Endothelial cell of umbilical vein (primary cell): ENCODE data around the gene SLF1. TPM values are rescaled to one million over a fixed set of nuclear protein-coding genes. Genes with fewer than 3 reads are reported as not detected.
"Not testable (repeated sequence)": the region's sequence is repeated elsewhere in the genome, so short reads cannot be mapped to it uniquely, and the experiment has no call there.

Experiments
- BruUV-seq: library from RNA; stranded (reverse); fragments of 400-500 nt; replicated peaks from 2 replicates; lab custom pipeline; 2021; lab: Mats Ljungman, UMichigan
- CTCF ChIA-PET: fragments of 300-600, 350-600 bp; sonication (Branson Sonifier 250); formaldehyde crosslinking; loops from one replicate; lab custom pipeline; 2021; ENCODE audit warnings: antibody characterized with exemption, inconsistent platforms; lab: Charles Lee
- POLR2A ChIA-PET: fragments of 300-600, 350-600 bp; sonication (Branson Sonifier 250); formaldehyde crosslinking; loops from one replicate; lab custom pipeline; 2021; ENCODE audit warnings: antibody characterized with exemption, inconsistent platforms; lab: Charles Lee
- DNase-seq: peaks from one replicate; pipeline ENCODE4 v3.0.0-alpha.2; 2011; ENCODE audit warnings: low read depth, low spot score
- FAIRE-seq: peaks from 2 replicates; lab custom pipeline; 2011; peaks lifted over from hg19 to GRCh38; lab: Jason Lieb, UNC
- H2AFZ ChIP-seq: 2 replicates; pipeline ENCODE4 v1.6.0; 2012; ENCODE audit warnings: low read depth, low read length, control low read depth, inconsistent platforms
- H3K27ac ChIP-seq: 2 replicates; pipeline ENCODE4 v1.5.1; 2011; ENCODE audit warnings: low read depth, mild to moderate bottlenecking, control low read depth, low read length, moderate library complexity; ENCODE audit not compliant: insufficient read depth
- H3K27me3 ChIP-seq, 2 experiments: 2 replicates each; pipeline versions ENCODE4 v1.6.0 to v1.6.1; 2011; ENCODE audit warnings: low read length in 2 of 2, mixed read lengths in 1 of 2; ENCODE audit not compliant: control insufficient read depth in 2 of 2, insufficient read depth in 2 of 2
- H3K36me3 ChIP-seq, 2 experiments: 2 replicates in 1 of 2; 3 replicates in 1 of 2; pipeline ENCODE4 v1.5.1; 2011; ENCODE audit warnings: low read length in 2 of 2, mild to moderate bottlenecking in 1 of 2, moderate library complexity in 1 of 2; ENCODE audit not compliant: control insufficient read depth in 2 of 2, insufficient read depth in 2 of 2; ENCODE audit errors: extremely low read depth in 1 of 2
- H3K4me1 ChIP-seq: 3 replicates; pipeline ENCODE4 v1.5.1; 2011; ENCODE audit warnings: mild to moderate bottlenecking, low read length; ENCODE audit not compliant: control insufficient read depth, insufficient read depth; ENCODE audit errors: extremely low read depth
- H3K4me2 ChIP-seq: 2 replicates; pipeline ENCODE4 v1.6.1; 2011; ENCODE audit warnings: low read length, control low read depth, mixed read lengths; ENCODE audit not compliant: insufficient read depth
- H3K4me3 ChIP-seq, 3 experiments: fragments of 200-600 bp in 1 of 3; sonication (generic), shearing (Covaris generic) in 1 of 3; replicated peaks in 1 of 3; 2 replicates each; pipeline ENCODE4 v1.5.1; 2011 to 2016; ENCODE audit warnings: control low read depth in 3 of 3, low read length in 3 of 3, mild to moderate bottlenecking in 2 of 3, inconsistent platforms in 1 of 3, low read depth in 1 of 3, moderate library complexity in 1 of 3; ENCODE audit not compliant: insufficient read depth in 1 of 3
- H3K79me2 ChIP-seq: 2 replicates; pipeline ENCODE4 v1.6.0; 2012; ENCODE audit warnings: low read length, inconsistent platforms; ENCODE audit not compliant: control insufficient read depth, insufficient read depth
- H3K9ac ChIP-seq: replicated peaks from 2 replicates; pipeline ENCODE3; 2011; ENCODE audit warnings: low read length, control low read depth; ENCODE audit not compliant: insufficient read depth; ENCODE audit errors: extremely low read depth
- H3K9me1 ChIP-seq: replicated peaks from 3 replicates; pipeline ENCODE4 v1.6.0; 2011; ENCODE audit warnings: mild to moderate bottlenecking, low read length; ENCODE audit not compliant: control insufficient read depth, insufficient read depth; ENCODE audit errors: extremely low read depth
- H3K9me3 ChIP-seq: replicated peaks from 2 replicates; pipeline ENCODE4 v1.5.1; 2012; ENCODE audit warnings: low read length, inconsistent platforms; ENCODE audit not compliant: control insufficient read depth, insufficient read depth
- H4K20me1 ChIP-seq: replicated peaks from 2 replicates; pipeline ENCODE3; 2011; ENCODE audit warnings: mild to moderate bottlenecking, low read length; ENCODE audit not compliant: control insufficient read depth, insufficient read depth; ENCODE audit errors: extremely low read depth
- EZH2 ChIP-seq: IDR thresholded peaks from 2 replicates; pipeline ENCODE4 v1.6.1; 2012; ENCODE audit warnings: borderline replicate concordance, low read depth, mild to moderate bottlenecking, moderate library complexity, low read length, inconsistent platforms; ENCODE audit not compliant: severe bottlenecking
- FOS ChIP-seq: IDR thresholded peaks from 2 replicates; pipeline ENCODE4 v1.6.1; 2011; ENCODE audit warnings: mild to moderate bottlenecking, low read length, moderate library complexity, borderline replicate concordance; ENCODE audit not compliant: insufficient read depth
- GATA2 ChIP-seq: IDR thresholded peaks from 2 replicates; pipeline ENCODE4 v1.7.0; 2011; ENCODE audit warnings: low read depth, mild to moderate bottlenecking, moderate library complexity, mixed read lengths, low read length; ENCODE audit not compliant: insufficient read length, insufficient read depth
- JUN ChIP-seq: IDR thresholded peaks from 2 replicates; pipeline ENCODE4 v1.6.1; 2011; ENCODE audit warnings: borderline replicate concordance, low read depth; ENCODE audit not compliant: insufficient read length, insufficient read depth
- MYC ChIP-seq: IDR thresholded peaks from one replicate; pipeline ENCODE4 v1.6.1; 2011; ENCODE audit warnings: mild to moderate bottlenecking, low read depth, low read length
- POLR2A ChIP-seq: IDR thresholded peaks from 2 replicates; pipeline ENCODE4 v1.6.1; 2012; ENCODE audit warnings: low read depth, mild to moderate bottlenecking, control low read depth, low read length
- POLR2AphosphoS5 ChIP-seq: IDR thresholded peaks from 2 replicates; pipeline ENCODE4 v1.6.1; 2012; ENCODE audit warnings: low read depth, mild to moderate bottlenecking, control low read depth, low read length, moderate library complexity; ENCODE audit not compliant: insufficient read depth
- dilution Hi-C: fragments of 300-500 bp; cut with MboI; formaldehyde crosslinking; loops from one replicate; pipeline ENCODE4 v1.15.0; 2019; ENCODE audit warnings: low sequenced_read_pairs; ENCODE audit not compliant: extremely low pct_ligation_motif_present
- intact Hi-C: fragments of 100-400 bp; cut with micrococcal nuclease; formaldehyde crosslinking; loops from one replicate; pipeline ENCODE4 v1.10.0; 2022
- polyA plus RNA-seq, 4 experiments: library from polyadenylated mRNA; depleted of rRNA in 3 of 4; stranded (reverse) in 3 of 4; unstranded in 1 of 4; fragments of >200 nt; gene quantifications; 2 replicates each; pipeline versions ENCODE4 v1.2.1 to v1.2.3, GENCODE V29; 2011 to 2012; ENCODE audit warnings: missing spikeins in 1 of 4
- total RNA-seq: library from RNA; stranded (reverse); gene quantifications from 2 replicates; pipeline ENCODE4 v1.2.3, GENCODE V29; 2021
- TF ChIP-seq, protein P1 (sequence below): IDR thresholded peaks from 2 replicates; pipeline ENCODE4 v1.6.1; 2011; ENCODE audit not compliant: insufficient read depth, insufficient read length
- TF ChIP-seq, protein P2 (sequence below), 2 donors: IDR thresholded peaks; 1 replicate in 1 of 2; 2 replicates in 1 of 2; pipeline ENCODE4 v1.5.1; 2011; ENCODE audit warnings: low read length in 2 of 2, mild to moderate bottlenecking in 2 of 2, moderate library complexity in 2 of 2, control low read depth in 1 of 2, inconsistent platforms in 1 of 2, low read depth in 1 of 2; ENCODE audit not compliant: insufficient read depth in 1 of 2; ENCODE audit errors: extremely low read depth in 1 of 2

The SLF1 gene
- total and polyA plus RNA-seq, 2 donors (not counting 3 experiments of a cell fraction or from before 2014, with no cell fraction given), result 1.4 to 8.5 TPM

DNA sequence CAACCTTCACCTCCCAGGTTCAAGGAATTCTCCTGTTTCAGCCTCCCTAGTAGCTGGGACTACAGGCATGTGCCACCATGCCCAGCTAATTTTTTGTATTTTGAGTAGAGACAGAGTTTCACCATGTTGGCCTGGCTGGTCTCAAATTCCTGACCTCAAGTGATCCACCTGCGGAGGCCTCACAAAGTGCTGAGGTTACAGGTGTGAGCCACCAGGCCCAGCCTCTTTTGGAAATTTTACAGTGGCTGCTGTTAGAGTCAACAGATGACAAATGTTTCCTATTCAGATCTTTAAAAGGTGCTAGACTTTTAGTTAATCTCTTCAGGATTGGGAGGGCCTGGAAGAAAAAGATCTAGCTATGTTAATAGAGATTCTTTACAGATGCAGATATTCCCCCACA is 45.1 kb upstream of the SLF1 start:
- FAIRE-seq, BruUV-seq, H3K4me2 ChIP-seq, H3K9me3 ChIP-seq, H3K4me3 ChIP-seq, H3K36me3 ChIP-seq, dilution Hi-C loops, H3K27ac ChIP-seq, H3K9me1 ChIP-seq, H4K20me1 ChIP-seq, H3K27me3 ChIP-seq, DNase-seq, H3K4me1 ChIP-seq, H3K79me2 ChIP-seq, H2AFZ ChIP-seq, H3K9ac ChIP-seq, POLR2A ChIA-PET, intact Hi-C loops: not testable (repeated sequence)
- CTCF ChIA-PET, result interaction anchor here (1.9 to 2.0 kb wide), 2 partner anchors 11 to 13 kb away, joined by 4 read pairs; no protein-coding TSS in a partner anchor

DNA sequence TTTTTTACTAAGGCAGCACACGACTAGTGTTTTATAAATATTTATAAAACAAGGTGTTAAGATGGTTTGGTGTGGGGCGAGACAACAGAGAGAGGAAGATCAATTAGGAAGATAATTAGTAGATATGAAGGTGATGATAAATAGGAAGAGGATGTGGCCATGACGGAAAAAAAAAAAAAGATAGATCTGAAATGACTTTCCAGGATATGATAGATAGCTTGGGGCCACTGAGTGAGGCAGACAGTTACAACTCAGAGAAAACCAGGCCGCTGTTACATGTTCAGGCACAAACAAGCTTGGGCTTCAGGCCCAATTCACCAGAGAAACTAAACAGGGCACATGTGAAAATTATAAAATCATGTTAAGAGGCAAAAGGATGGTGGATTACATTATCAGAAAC is 43.3 kb upstream of the SLF1 start:
- Histone ChIP-seq H4K20me1 (no peaks in the 10 kb centered on the region), H3K36me3 (no peaks in the 10 kb centered on the region), H3K9me3 (no peaks in the 10 kb centered on the region), H3K9me1 (no peaks in the 10 kb centered on the region), H3K4me1 (no peaks in the 10 kb centered on the region), H3K79me2 (no peaks in the 10 kb centered on the region), H3K9ac (no peak overlapping the region), H2AFZ (no peak overlapping the region), H3K4me2 (no peak overlapping the region), H3K27ac (no peak overlapping the region), H3K27me3 (no peaks in the 10 kb centered on the region), H3K4me3 (no peak overlapping the region)
- intact Hi-C loops, result no loop called here
- CTCF ChIA-PET, result interaction anchor here (1.9 to 2.0 kb wide), 2 partner anchors 13 to 14 kb away, joined by 4 read pairs; no protein-coding TSS in a partner anchor
- dilution Hi-C loops, result no loop called here
- no TSS peak for BruUV-seq
- no peak for DNase-seq
- POLR2A ChIA-PET, result no interaction called here
- TF ChIP-seq JUN (no peak), EZH2 (no peak), POLR2AphosphoS5 (no peak), FOS (no peak), MYC (no peak), GATA2 (no peak), POLR2A (no peak)
- TF ChIP-seq, protein P1, sequence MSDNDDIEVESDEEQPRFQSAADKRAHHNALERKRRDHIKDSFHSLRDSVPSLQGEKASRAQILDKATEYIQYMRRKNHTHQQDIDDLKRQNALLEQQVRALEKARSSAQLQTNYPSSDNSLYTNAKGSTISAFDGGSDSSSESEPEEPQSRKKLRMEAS, result no peak
- TF ChIP-seq, protein P2, sequence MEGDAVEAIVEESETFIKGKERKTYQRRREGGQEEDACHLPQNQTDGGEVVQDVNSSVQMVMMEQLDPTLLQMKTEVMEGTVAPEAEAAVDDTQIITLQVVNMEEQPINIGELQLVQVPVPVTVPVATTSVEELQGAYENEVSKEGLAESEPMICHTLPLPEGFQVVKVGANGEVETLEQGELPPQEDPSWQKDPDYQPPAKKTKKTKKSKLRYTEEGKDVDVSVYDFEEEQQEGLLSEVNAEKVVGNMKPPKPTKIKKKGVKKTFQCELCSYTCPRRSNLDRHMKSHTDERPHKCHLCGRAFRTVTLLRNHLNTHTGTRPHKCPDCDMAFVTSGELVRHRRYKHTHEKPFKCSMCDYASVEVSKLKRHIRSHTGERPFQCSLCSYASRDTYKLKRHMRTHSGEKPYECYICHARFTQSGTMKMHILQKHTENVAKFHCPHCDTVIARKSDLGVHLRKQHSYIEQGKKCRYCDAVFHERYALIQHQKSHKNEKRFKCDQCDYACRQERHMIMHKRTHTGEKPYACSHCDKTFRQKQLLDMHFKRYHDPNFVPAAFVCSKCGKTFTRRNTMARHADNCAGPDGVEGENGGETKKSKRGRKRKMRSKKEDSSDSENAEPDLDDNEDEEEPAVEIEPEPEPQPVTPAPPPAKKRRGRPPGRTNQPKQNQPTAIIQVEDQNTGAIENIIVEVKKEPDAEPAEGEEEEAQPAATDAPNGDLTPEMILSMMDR (IDR thresholded peaks at IDR 0.05; ENCODE audit: extremely low read depth in 1 of 2, insufficient read depth in 1 of 2, low read depth in 1 of 2, low read length in 2 of 2), result no peak
- no peak for FAIRE-seq
